ENCODE measurements around the gene UBE2E3. TPM values are rescaled to one million over a fixed set of nuclear protein-coding genes. Genes with fewer than 3 reads are reported as not detected.
A peak's percentile ranks its signal among the peaks of the same experiment; 100 is the strongest.

The UBE2E3 gene
- total and polyA plus RNA-seq, 7 donors, result 61.9 to 125 (median 87.1) TPM

- H3K4me3 ChIP-seq, result no peak overlapping the region
- intact Hi-C loops (cut with DNase I), result loop anchor here in 1 of 2 donors (10.0 kb wide), 1 partner anchor 45 kb away; no protein-coding TSS in a partner anchor
- no peaks in the 10 kb centered on the region for H3K27me3 ChIP-seq (ENCODE audit: insufficient read depth in 3 of 3, low read length in 2 of 3)
- 94 to 97% (median 96%) methylated on average over 4 of the region's 4 CpGs for WGBS, 3 donors
- H3K36me3 ChIP-seq (ENCODE audit: insufficient read depth in 1 of 2, low read depth in 1 of 2), result no peaks in the 10 kb centered on the region
- ATAC-seq, result peak in 1 of 4 donors; percentile 25
- no peak for TF ChIP-seq CTCF (IDR thresholded peaks at IDR 0.05)
- no peak for DNase-seq
- no peaks in the 10 kb centered on the region for H3K9me3 ChIP-seq
- H3K4me1 ChIP-seq, result peaks cover 37% of the 10 kb centered on the region
- no peak overlapping the region for H3K27ac ChIP-seq
Measured at GRCh38 chr2:180999274-180999964, 19.0 kb downstream of the UBE2E3 start.

- WGBS, 3 donors, result 88 to 94% (median 90%) methylated on average over 5 of the region's 5 CpGs
- no peak for ATAC-seq
- intact Hi-C loops (cut with DNase I), result no loop called here
Measured at GRCh38 chr2:181004647-181005325, 24.4 kb downstream of the UBE2E3 start.

GRCh38 chr2:181005326-181005655, 24.9 kb downstream of the UBE2E3 start:
- H3K4me3 ChIP-seq, result no peak overlapping the region
- no peaks in the 10 kb centered on the region for H3K36me3 ChIP-seq (ENCODE audit: insufficient read depth in 1 of 2, low read depth in 1 of 2)
- TF ChIP-seq CTCF (IDR thresholded peaks at IDR 0.05), result no peak
- intact Hi-C loops (cut with DNase I), result no loop called here
- no peak overlapping the region for H3K27ac ChIP-seq
- DNase-seq (no peak), ATAC-seq (no peak)
- H3K27me3 ChIP-seq (ENCODE audit: insufficient read depth in 3 of 3, low read length in 2 of 3), result no peaks in the 10 kb centered on the region
- peaks cover 68% of the 10 kb centered on the region for H3K4me1 ChIP-seq
- H3K9me3 ChIP-seq, result no peaks in the 10 kb centered on the region

More at GRCh38 chr2:181004647-181005325, 24.4 kb downstream of the UBE2E3 start:
- Histone ChIP-seq H3K4me1 (peaks cover 65% of the 10 kb centered on the region), H3K36me3 (ENCODE audit: insufficient read depth in 1 of 2, low read depth in 1 of 2) (no peaks in the 10 kb centered on the region), H3K4me3 (no peak overlapping the region), H3K9me3 (no peaks in the 10 kb centered on the region), H3K27me3 (ENCODE audit: insufficient read depth in 3 of 3, low read length in 2 of 3) (no peaks in the 10 kb centered on the region), H3K27ac (no peak overlapping the region)
- no peak for DNase-seq
- TF ChIP-seq CTCF (IDR thresholded peaks at IDR 0.05), result no peak

- no peak for TF ChIP-seq CTCF (IDR thresholded peaks at IDR 0.05)
- Histone ChIP-seq H3K4me1 (peaks cover 73% of the 10 kb centered on the region), H3K27me3 (ENCODE audit: insufficient read depth in 3 of 3, low read length in 2 of 3) (no peaks in the 10 kb centered on the region), H3K36me3 (ENCODE audit: insufficient read depth in 1 of 2, low read depth in 1 of 2) (no peaks in the 10 kb centered on the region), H3K9me3 (no peaks in the 10 kb centered on the region), H3K4me3 (no peak overlapping the region), H3K27ac (no peak overlapping the region)
- intact Hi-C loops (cut with DNase I), result no loop called here
- ATAC-seq, result peak in 3 of 4 donors; percentile 41 to 55 (median 43)
- no peak for DNase-seq
- WGBS, 3 donors, result 86 to 100% (median 93%) methylated on average over 1 of the region's 1 CpG
Measured at GRCh38 chr2:181005809-181006208, 25.4 kb downstream of the UBE2E3 start.
